NT2/D1 (cell line): ENCODE results near the gene LAMA1.

Experiments used
- SUZ12 ChIP-seq: IDR thresholded peaks from 2 replicates; pipeline ENCODE4 v1.6.1; 2011; ENCODE audit not compliant: insufficient read length, insufficient read depth; ENCODE audit errors: extremely low read depth
- YY1 ChIP-seq: IDR thresholded peaks from 2 replicates; pipeline ENCODE4 v1.6.1; 2011; ENCODE audit not compliant: insufficient read length, insufficient read depth
- ZNF274 ChIP-seq: IDR thresholded peaks from 2 replicates; pipeline ENCODE4 v1.6.1; 2011; ENCODE audit warnings: mild to moderate bottlenecking, low read depth, low read length

DNA sequence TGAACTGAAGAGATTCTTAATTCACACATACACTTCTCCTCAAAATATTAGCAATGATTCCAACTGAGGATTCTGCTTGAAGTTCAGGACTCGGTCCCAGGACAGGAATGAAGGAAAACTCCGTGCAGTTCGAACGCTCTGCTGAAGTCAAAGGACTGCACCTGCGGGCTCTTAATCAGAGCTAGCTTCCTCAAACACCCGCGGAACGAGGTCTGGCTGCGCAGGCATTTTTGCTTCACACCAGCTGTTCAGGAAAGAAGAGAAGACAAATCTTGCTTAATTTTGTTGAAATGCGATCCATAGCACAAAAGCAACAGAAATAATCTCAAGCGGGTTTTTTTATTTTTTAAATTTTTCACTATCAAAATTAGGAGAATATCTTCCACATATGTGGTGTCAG is 175.6 kb downstream of the LAMA1 start:
- TF ChIP-seq YY1 (no peak), ZNF274 (no peak), SUZ12 (no peak)
